ENCODE data around the gene RET.

Gene RET

GRCh38 chr10:43075612-43076003, 1.3 kb upstream of the RET start:
- TF ChIP-seq Cebpa-rat (IDR thresholded peaks at IDR 0.05), result no peak
- peaks cover 13 to 37% (median 27%) of the 10 kb centered on the region in 10 experiments for H3K4me1 ChIP-seq
- no peak overlapping the region for H3K4me3 ChIP-seq
- H3K9ac ChIP-seq, result no peak overlapping the region
- no peak overlapping the region for H3K4me2 ChIP-seq
- H4K20me1 ChIP-seq, result peaks cover 0 to 29% (median 9%) of the 10 kb centered on the region in 11 experiments; a peak in 9 of 22 replicates
- no peak overlapping the region for H3K27ac ChIP-seq
- no peaks in the 10 kb centered on the region for H3K36me3 ChIP-seq
- peaks cover 36 to 47% (median 41%) of the 10 kb centered on the region in 11 experiments for H3K27me3 ChIP-seq
- no peaks in the 10 kb centered on the region for H3K9me3 ChIP-seq (replicated peaks in 1 of 11)

DNA sequence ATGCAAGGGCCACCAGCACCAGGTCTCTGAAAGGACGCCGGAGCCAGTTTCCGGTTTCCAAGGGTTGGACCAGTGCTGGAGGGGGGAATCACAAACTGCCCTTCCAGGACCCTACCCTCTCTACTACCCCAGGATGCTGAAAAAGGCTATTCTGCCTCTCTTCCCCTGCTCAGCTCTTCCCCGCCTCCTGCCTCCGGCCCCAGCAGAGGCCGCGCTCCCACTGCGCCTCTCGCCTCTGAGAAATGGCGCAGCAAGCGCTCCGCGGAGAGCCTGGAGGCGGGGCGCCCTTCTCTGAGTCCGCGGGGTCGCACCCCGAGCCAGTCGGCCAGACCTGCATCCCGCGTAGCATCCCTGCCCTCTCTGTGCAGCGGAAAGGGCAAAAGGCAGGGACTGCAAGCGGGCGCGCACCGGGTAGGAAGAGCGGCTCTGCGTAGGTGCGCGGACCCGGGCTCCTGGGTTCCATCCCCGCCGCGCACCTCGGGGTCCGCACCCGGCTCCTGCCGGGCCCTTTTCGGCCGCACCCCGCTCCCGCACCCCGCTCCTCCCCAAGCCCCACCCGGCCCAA, 476 bp upstream of the RET start:
- Histone ChIP-seq H3K9me3 (replicated peaks in 1 of 11) (no peaks in the 10 kb centered on the region), H3K4me1 (peaks cover 19 to 45% (median 35%) of the 10 kb centered on the region in 10 experiments), H3K4me3 (peak overlapping the region in 4 of 10 experiments; percentile 19 to 69 (median 47); a peak in 3 of 20 replicates), H3K27ac (no peak overlapping the region), H3K27me3 (peaks cover 36 to 47% (median 41%) of the 10 kb centered on the region in 11 experiments), H3K36me3 (no peaks in the 10 kb centered on the region), H3K4me2 (peak overlapping the region in 9 of 11 experiments; percentile 12 to 66 (median 38); a peak in 12 of 22 replicates), H3K9ac (no peak overlapping the region), H4K20me1 (peaks cover 0 to 29% (median 9%) of the 10 kb centered on the region in 11 experiments; a peak in 9 of 22 replicates)
- no peak for TF ChIP-seq Cebpa-rat (IDR thresholded peaks at IDR 0.05)

DNA sequence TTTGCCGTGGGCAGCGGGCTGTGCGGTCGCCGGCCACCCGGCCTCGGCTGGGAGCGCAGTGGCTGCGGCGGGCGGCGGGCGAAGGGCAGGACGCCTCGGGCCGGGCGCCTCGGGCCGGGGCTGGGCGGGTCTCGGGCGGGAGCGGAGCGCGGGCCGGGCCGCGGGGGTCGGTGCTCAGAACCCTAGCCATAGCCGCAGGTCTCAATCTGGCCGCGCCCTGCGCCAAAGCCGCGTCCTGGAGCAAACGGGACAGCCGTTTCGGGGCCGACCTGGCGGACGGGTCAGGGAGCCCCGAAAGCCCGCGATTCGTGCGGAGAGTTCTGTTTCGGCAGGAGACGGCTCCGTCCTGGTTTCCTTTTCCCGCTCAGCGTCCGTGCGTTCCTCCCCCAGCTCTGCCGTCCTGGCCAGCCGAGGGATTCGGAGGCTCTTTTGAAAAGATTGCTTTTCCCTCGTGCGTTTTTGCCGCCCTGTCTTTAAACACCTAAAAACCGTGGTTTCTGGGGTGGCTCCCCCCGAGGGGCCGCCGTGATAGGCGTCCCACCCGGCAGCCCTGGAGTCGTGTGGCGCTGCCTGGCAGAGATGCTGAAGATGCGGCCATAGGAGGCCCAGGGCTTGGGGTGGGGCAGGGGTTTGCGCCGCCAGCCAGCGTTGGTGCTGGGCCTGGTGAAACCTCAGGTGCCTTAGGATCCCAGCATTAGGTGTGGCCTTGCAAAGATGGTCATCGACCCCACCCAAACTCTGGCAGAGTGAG, 727 bp downstream of the RET start:
- H3K27me3 ChIP-seq, result peaks cover 36 to 47% (median 41%) of the 10 kb centered on the region in 11 experiments
- peak overlapping the region; percentile 71 to 96 (median 86) for H3K4me2 ChIP-seq
- peaks cover 0 to 29% (median 9%) of the 10 kb centered on the region in 11 experiments; a peak in 8 of 22 replicates for H4K20me1 ChIP-seq
- peaks cover 31 to 57% (median 47%) of the 10 kb centered on the region in 10 experiments for H3K4me1 ChIP-seq
- H3K36me3 ChIP-seq, result no peaks in the 10 kb centered on the region
- TF ChIP-seq Cebpa-rat (IDR thresholded peaks at IDR 0.05), result no peak
- peak overlapping the region in 4 of 11 experiments; percentile 30 to 62 (median 52); a peak in 5 of 22 replicates for H3K9ac ChIP-seq
- peak overlapping the region; percentile 40 to 69 (median 56); a peak in 19 of 20 replicates for H3K4me3 ChIP-seq
- no peak overlapping the region for H3K27ac ChIP-seq
- H3K9me3 ChIP-seq (replicated peaks in 1 of 11), result no peaks in the 10 kb centered on the region

GRCh38 chr10:43078175-43078985, 1.5 kb downstream of the RET start:
- H3K36me3 ChIP-seq, result no peaks in the 10 kb centered on the region
- H3K4me1 ChIP-seq, result peaks cover 39 to 65% (median 55%) of the 10 kb centered on the region in 10 experiments
- H4K20me1 ChIP-seq, result peaks cover 0 to 29% (median 9%) of the 10 kb centered on the region in 11 experiments; a peak in 8 of 22 replicates
- TF ChIP-seq Cebpa-rat (IDR thresholded peaks at IDR 0.05), result no peak
- no peak overlapping the region for H3K27ac ChIP-seq
- H3K9ac ChIP-seq, result no peak overlapping the region; a peak in 2 of 22 replicates
- peaks cover 36 to 47% (median 41%) of the 10 kb centered on the region in 11 experiments for H3K27me3 ChIP-seq
- peak overlapping the region in 9 of 11 experiments; percentile 62 to 96 (median 91); a peak in 18 of 22 replicates for H3K4me2 ChIP-seq
- no peak overlapping the region for H3K4me3 ChIP-seq
- H3K9me3 ChIP-seq (replicated peaks in 1 of 11), result no peaks in the 10 kb centered on the region

- H3K4me3 ChIP-seq, result no peak overlapping the region
- peak overlapping the region in 9 of 11 experiments; percentile 62 to 96 (median 91); a peak in 18 of 22 replicates for H3K4me2 ChIP-seq
- peaks cover 36 to 47% (median 41%) of the 10 kb centered on the region in 11 experiments for H3K27me3 ChIP-seq
- H3K9ac ChIP-seq, result peak overlapping the region in 3 of 11 experiments; percentile 15 to 44 (median 30); a peak in 3 of 22 replicates
- H4K20me1 ChIP-seq, result peaks cover 0 to 31% (median 9%) of the 10 kb centered on the region in 11 experiments; a peak in 8 of 22 replicates
- no peak for TF ChIP-seq Cebpa-rat (IDR thresholded peaks at IDR 0.05)
- H3K4me1 ChIP-seq, result peaks cover 44 to 71% (median 61%) of the 10 kb centered on the region in 10 experiments
- H3K27ac ChIP-seq, result no peak overlapping the region
- no peaks in the 10 kb centered on the region for H3K36me3 ChIP-seq
- H3K9me3 ChIP-seq (replicated peaks in 1 of 11), result no peaks in the 10 kb centered on the region
Measured at GRCh38 chr10:43078986-43079273, 2.1 kb downstream of the RET start.

DNA sequence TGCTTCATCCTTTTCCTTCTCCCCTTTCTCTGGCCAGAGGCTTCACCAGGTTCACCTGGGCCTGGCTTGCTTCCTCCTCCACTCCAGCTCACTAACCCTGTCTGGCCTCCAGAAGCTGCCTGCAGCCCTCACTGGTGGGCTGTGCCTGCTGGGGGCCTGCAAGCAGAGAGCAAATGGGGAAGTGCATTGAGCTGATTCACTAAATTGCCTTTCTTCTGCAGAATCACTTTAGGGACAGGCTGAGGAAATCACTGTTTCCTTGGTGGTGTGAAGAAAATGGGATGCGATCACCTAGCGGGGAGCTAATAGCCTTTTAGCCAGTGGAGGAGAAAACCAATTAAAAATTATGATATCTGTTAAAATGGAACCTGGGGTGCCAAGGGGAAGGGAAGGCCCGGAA, 3.0 kb downstream of the RET start:
- H3K27ac ChIP-seq, result peak overlapping the region in 3 of 11 experiments; percentile 8 to 44 (median 14); a peak in 2 of 22 replicates
- peaks cover 0 to 37% (median 9%) of the 10 kb centered on the region in 11 experiments; a peak in 8 of 22 replicates for H4K20me1 ChIP-seq
- peaks cover 36 to 46% (median 42%) of the 10 kb centered on the region in 11 experiments for H3K27me3 ChIP-seq
- H3K4me3 ChIP-seq, result no peak overlapping the region
- H3K4me1 ChIP-seq, result peaks cover 53 to 80% (median 70%) of the 10 kb centered on the region in 10 experiments
- peak overlapping the region in 3 of 11 experiments; percentile 15 to 30 (median 17); a peak in 3 of 22 replicates for H3K9ac ChIP-seq
- TF ChIP-seq Cebpa-rat (IDR thresholded peaks at IDR 0.05), result no peak
- H3K36me3 ChIP-seq, result no peaks in the 10 kb centered on the region
- peak overlapping the region; percentile 49 to 96 (median 91) for H3K4me2 ChIP-seq
- H3K9me3 ChIP-seq (replicated peaks in 1 of 11), result no peaks in the 10 kb centered on the region

GRCh38 chr10:43082087-43082486, 5.2 kb downstream of the RET start:
- H3K9me3 ChIP-seq (replicated peaks in 1 of 11), result no peaks in the 10 kb centered on the region
- H3K4me3 ChIP-seq, result no peak overlapping the region
- H4K20me1 ChIP-seq, result peaks cover 0 to 38% (median 9%) of the 10 kb centered on the region in 11 experiments; a peak in 7 of 22 replicates
- no peak for TF ChIP-seq Cebpa-rat (IDR thresholded peaks at IDR 0.05)
- H3K27me3 ChIP-seq, result peaks cover 19 to 25% (median 23%) of the 10 kb centered on the region in 11 experiments
- peak overlapping the region; percentile 70 to 96 (median 91) for H3K4me2 ChIP-seq
- peak overlapping the region in 8 of 11 experiments; percentile 60 to 90 (median 80); a peak in 16 of 22 replicates for H3K27ac ChIP-seq
- H3K36me3 ChIP-seq, result no peaks in the 10 kb centered on the region
- peak overlapping the region in 8 of 11 experiments; percentile 13 to 74 (median 57); a peak in 11 of 22 replicates for H3K9ac ChIP-seq
- H3K4me1 ChIP-seq, result peaks cover 55 to 90% (median 81%) of the 10 kb centered on the region in 10 experiments

DNA sequence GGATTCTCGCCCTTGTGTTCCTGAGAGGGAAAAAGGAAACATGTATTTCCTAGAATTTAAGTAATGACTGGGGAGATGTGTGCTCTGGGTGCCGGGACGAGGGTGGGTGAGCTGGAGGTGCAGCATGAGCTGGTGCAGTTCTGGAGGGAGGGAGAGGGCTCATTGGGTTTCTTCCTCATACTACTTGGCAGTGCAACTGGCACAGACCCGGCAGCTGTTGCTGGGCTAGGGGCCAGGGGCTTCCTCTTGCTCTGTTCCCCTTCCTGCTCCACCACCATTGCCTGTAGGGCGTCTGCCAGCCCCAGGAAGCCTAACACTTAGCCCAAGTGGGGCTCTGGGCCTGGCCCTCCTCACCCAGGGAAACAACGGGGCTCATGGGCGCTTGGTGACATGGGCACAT, 5.9 kb downstream of the RET start:
- peak overlapping the region in 9 of 11 experiments; percentile 32 to 90 (median 76); a peak in 17 of 22 replicates for H3K27ac ChIP-seq
- peak overlapping the region in 1 of 10 experiments; percentile 16; a peak in 1 of 20 replicates for H3K4me3 ChIP-seq
- peaks cover 0 to 36% (median 8%) of the 10 kb centered on the region in 11 experiments; a peak in 7 of 22 replicates for H4K20me1 ChIP-seq
- H3K27me3 ChIP-seq, result peaks cover 13 to 18% (median 16%) of the 10 kb centered on the region in 11 experiments
- H3K4me1 ChIP-seq, result peaks cover 55 to 87% (median 79%) of the 10 kb centered on the region in 10 experiments
- peak overlapping the region in 8 of 11 experiments; percentile 21 to 74 (median 63); a peak in 13 of 22 replicates for H3K9ac ChIP-seq
- H3K9me3 ChIP-seq (replicated peaks in 1 of 11), result no peaks in the 10 kb centered on the region
- H3K36me3 ChIP-seq, result no peaks in the 10 kb centered on the region
- TF ChIP-seq Cebpa-rat (IDR thresholded peaks at IDR 0.05), result no peak
- H3K4me2 ChIP-seq, result peak overlapping the region; percentile 70 to 96 (median 91)

Data from BLaER1 treated with 17β-estradiol and CSF1 and Interleukin-3, amounts not matched to agents 10 nM and 100 nM (cell line).